HG02938 (cell line): ENCODE results near the gene PACSIN3.

ENCODE experiments used
- ATAC-seq: cut with Tn5 transposase; IDR thresholded peaks from one replicate; pipeline ENCODE4 v1.9.1; 2021; ENCODE audit warnings: mild to moderate bottlenecking, moderate library complexity; ENCODE audit not compliant: unreplicated experiment

Gene PACSIN3

GRCh38 chr11:47154616-47155570, 31.3 kb downstream of the PACSIN3 start:
- no peak for ATAC-seq

GRCh38 chr11:47152953-47153950, 33.0 kb downstream of the PACSIN3 start:
- no peak for ATAC-seq

GRCh38 chr11:47152126-47152952, 33.9 kb downstream of the PACSIN3 start:
- ATAC-seq = no peak

GRCh38 chr11:47149782-47150181, 36.5 kb downstream of the PACSIN3 start:
- ATAC-seq = no peak

- ATAC-seq = no peak
Measured at GRCh38 chr11:47148903-47149531, 37.2 kb downstream of the PACSIN3 start.

- no peak for ATAC-seq
Measured at GRCh38 chr11:47148270-47148669, 38.0 kb downstream of the PACSIN3 start.

- no peak for ATAC-seq
Measured at GRCh38 chr11:47147681-47148080, 38.6 kb downstream of the PACSIN3 start.

- no peak for ATAC-seq
Measured at GRCh38 chr11:47147250-47147649, 39.0 kb downstream of the PACSIN3 start.

GRCh38 chr11:47144541-47144940, 41.7 kb downstream of the PACSIN3 start:
- ATAC-seq = no peak

- no peak for ATAC-seq
Measured at GRCh38 chr11:47143322-47143721, 42.9 kb downstream of the PACSIN3 start.

GRCh38 chr11:47139878-47140277, 46.4 kb downstream of the PACSIN3 start:
- ATAC-seq = no peak

- no peak for ATAC-seq
Measured at GRCh38 chr11:47137476-47137875, 48.8 kb downstream of the PACSIN3 start.

GRCh38 chr11:47136921-47137320, 49.3 kb downstream of the PACSIN3 start:
- no peak for ATAC-seq

- ATAC-seq = no peak
Measured at GRCh38 chr11:47136327-47136726, 49.9 kb downstream of the PACSIN3 start.

- no peak for ATAC-seq
Measured at GRCh38 chr11:47132981-47133380, 53.3 kb downstream of the PACSIN3 start.

GRCh38 chr11:47132490-47132889, 53.7 kb downstream of the PACSIN3 start:
- no peak for ATAC-seq

- no peak for ATAC-seq
Measured at GRCh38 chr11:47131136-47131535, 55.1 kb downstream of the PACSIN3 start.

GRCh38 chr11:47130543-47130942, 55.7 kb downstream of the PACSIN3 start:
- no peak for ATAC-seq
